Cardiac fibroblast (primary cell): ENCODE results near the gene BST2.
A peak's percentile ranks its signal among the peaks of the same experiment; 100 is the strongest.

Source experiments
- DNase-seq, 2 donors: peaks; one replicate each; pipeline versions ENCODE4 v3.0.0 to v3.0.0-alpha.2; 2010; ENCODE audit warnings: low read depth in 2 of 2
- H3K4me3 ChIP-seq, 2 donors: replicated peaks in 1 of 2; 1 replicate in 1 of 2; 2 replicates in 1 of 2; pipeline ENCODE4 v1.5.1; 2011; ENCODE audit warnings: low read depth in 2 of 2, low read length in 2 of 2, mild to moderate bottlenecking in 2 of 2, moderate library complexity in 1 of 2
- TF ChIP-seq, protein P1 (sequence below): IDR thresholded peaks from one replicate; pipeline ENCODE4 v1.5.1; 2011; ENCODE audit warnings: low read depth, mild to moderate bottlenecking, low read length, inconsistent platforms

Gene BST2

DNA sequence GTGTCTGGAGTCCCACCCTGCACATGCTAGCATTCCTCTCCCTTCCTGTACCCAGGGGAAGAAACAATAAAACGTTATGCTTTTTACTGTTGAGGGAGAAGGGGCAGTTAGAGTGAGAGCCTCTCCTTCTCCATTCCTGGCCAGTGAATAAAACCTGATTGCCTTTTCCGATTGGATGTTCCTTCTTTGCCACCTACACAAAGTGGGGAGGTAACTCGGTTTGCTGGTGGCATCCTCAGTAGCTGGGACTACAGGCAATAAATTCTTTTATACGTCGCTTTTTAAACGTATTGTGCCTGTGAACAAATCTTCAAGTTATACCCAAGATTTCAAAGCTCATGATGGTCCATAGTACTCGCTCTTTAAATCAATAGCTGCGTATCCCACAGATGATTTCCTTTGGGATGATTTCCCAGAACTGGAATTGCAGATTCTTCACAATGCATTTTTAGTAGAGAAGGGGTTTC is 13.8 kb upstream of the BST2 start:
- no peak for DNase-seq
- H3K4me3 ChIP-seq = peak overlapping the region; percentile 22 to 48
- TF ChIP-seq, protein P1, sequence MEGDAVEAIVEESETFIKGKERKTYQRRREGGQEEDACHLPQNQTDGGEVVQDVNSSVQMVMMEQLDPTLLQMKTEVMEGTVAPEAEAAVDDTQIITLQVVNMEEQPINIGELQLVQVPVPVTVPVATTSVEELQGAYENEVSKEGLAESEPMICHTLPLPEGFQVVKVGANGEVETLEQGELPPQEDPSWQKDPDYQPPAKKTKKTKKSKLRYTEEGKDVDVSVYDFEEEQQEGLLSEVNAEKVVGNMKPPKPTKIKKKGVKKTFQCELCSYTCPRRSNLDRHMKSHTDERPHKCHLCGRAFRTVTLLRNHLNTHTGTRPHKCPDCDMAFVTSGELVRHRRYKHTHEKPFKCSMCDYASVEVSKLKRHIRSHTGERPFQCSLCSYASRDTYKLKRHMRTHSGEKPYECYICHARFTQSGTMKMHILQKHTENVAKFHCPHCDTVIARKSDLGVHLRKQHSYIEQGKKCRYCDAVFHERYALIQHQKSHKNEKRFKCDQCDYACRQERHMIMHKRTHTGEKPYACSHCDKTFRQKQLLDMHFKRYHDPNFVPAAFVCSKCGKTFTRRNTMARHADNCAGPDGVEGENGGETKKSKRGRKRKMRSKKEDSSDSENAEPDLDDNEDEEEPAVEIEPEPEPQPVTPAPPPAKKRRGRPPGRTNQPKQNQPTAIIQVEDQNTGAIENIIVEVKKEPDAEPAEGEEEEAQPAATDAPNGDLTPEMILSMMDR = no peak

DNA sequence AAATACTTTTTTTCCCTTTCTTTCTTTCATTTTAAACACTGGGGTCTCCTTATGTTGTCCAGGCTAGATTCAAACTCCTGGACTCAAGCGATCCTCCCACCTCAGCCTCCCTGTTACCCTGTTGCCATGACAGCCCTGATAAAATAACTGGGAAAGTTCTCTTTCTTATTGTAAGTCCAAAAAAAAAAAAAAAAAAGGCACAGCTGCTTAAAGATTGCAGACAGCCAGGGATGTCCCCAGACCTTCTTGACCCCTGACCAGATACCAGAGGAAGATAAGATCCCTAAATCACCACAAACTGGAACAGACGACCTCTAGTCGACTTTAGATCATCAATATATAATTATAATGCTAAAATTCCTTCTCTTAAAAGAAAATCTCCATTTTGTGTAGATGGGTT is 13.3 kb upstream of the BST2 start:
- H3K4me3 ChIP-seq = no peak overlapping the region
- TF ChIP-seq, protein P1 = no peak

DNA sequence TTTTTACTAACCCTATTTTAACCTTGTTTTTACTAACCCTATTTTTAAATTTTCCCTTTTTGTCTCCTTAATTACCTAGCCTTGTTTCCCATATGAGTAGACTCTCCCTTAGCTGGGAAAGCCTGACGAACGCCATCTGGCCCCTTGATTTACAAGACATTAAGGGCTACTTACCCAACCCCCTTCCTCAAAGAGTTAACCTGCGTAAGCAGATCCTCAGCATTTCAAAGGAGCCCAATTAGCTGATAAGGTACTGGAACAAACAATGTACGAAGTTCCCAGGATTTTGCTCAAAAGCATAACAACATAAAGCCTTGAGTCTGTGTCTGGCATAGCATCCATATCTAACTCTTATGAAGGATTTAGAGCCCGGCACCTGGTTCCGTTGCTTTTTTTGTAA is 9.7 kb upstream of the BST2 start:
- no peak overlapping the region for H3K4me3 ChIP-seq
- TF ChIP-seq, protein P1 = no peak

More for the DNA sequence above, 13.3 kb upstream of the BST2 start:
- DNase-seq = peak in 1 of 2 donors; percentile 19

DNA sequence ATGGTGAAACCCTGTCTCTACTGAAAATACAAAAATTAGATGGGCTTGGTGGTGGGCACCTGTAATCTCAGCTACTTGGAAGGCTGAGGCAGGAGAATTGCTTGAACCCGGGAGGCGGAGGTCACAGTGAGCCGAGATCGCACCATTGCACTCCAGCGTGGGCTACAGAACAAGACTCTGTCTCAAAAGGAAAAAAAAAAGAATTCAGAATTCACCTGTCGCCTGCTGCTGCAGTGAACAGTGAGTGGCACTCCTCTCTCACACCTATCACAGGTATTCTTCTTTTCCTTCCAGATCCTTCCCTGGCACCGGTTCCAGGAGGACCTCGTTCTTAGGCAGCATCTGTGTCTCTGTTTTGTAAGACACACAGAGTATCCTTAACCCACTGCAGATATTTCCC is 8.7 kb upstream of the BST2 start:
- DNase-seq = no peak
- TF ChIP-seq, protein P1 = no peak
- no peak overlapping the region for H3K4me3 ChIP-seq

More for the DNA sequence above, 9.7 kb upstream of the BST2 start:
- no peak for DNase-seq

DNA sequence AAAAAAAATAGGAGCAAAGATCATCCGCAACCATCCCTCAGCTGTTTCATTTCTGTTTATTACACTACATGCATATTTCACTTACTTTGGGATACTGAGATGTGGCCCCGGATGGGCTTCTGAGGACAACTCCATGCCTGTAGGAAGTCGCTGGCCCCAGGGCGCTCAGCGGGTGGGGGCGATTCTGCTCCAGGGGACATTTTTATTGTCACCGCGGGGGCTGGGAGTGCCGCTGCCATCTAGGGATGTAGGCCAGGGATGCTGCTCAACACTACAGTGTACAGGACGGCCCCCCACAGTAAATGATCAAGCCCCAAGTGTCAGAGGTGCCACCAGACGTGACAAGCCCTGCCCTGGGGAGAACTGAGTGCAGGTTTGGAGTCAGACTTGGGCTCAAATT is 6.4 kb upstream of the BST2 start:
- no peak overlapping the region for H3K4me3 ChIP-seq
- TF ChIP-seq, protein P1 = no peak
- DNase-seq = no peak

DNA sequence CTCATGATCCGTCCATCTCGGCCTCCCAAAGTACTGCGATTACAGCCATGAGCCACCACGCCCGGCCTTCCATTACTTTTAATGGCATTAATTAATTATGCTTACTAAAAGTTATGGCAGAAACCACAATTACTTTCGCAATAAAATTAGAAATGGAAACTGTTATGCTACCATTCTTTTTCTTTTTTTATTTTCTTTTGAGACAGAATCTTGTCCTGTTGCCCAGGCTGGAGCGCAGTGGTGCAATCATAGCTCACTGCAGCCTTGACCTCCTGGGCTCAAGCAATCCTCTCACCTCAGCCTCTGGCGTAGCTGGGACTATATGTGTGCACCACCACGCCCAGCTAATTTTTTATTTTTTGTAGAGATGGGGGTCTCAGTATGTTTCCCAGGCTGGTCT is 4.6 kb upstream of the BST2 start:
- H3K4me3 ChIP-seq = no peak overlapping the region
- TF ChIP-seq, protein P1 = no peak
- peak in 1 of 2 donors; percentile 39 for DNase-seq

DNA sequence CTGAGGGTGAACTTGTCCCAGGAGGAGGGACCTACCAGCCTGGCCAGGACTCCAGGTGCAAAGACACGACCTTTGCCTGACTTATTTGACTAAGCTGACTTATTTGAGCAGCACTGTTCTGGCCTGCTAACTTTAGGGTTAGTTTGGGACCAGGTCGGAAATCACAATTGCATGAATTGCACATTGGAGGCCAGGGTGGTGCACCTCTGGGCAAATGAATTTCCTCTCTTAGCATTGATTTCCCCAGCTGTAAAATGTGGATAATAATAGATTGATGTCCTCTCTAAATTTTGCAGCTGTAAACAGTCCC is 1.4 kb upstream of the BST2 start:
- no peak for DNase-seq
- no peak overlapping the region for H3K4me3 ChIP-seq
- TF ChIP-seq, protein P1 = no peak
